Adrenal gland (tissue), 5 donors: ENCODE data around the gene TRAF1.

Experiments
- CTCF ChIP-seq, 6 experiments: fragments of 450-650 bp in 4 of 6; fragments of 200-600 bp in 2 of 6; sonication (generic) in 1 of 6; IDR thresholded peaks; 1 replicate in 5 of 6; 2 replicates in 1 of 6; pipeline versions ENCODE4 v1.5.1 to v1.8.0; 2016 to 2021; ENCODE audit warnings: antibody characterized with exemption in 6 of 6, mild to moderate bottlenecking in 2 of 6, moderate library complexity in 1 of 6
- POLR2A ChIP-seq, 2 donors: fragments of 450-650 bp; IDR thresholded peaks; one replicate each; pipeline ENCODE4 v1.6.1; 2017; ENCODE audit warnings: antibody characterized with exemption in 2 of 2, mild to moderate bottlenecking in 2 of 2, moderate library complexity in 1 of 2
- donor health status: DM: no; HTN: no; CAD: no.

GRCh38 chr9:120921661-120922181 lies 4.9 kb downstream of the TRAF1 start:
- TF ChIP-seq CTCF (IDR thresholded peaks at IDR 0.05) (no peak), POLR2A (IDR thresholded peaks at IDR 0.05) (no peak)
